Stimulated activated CD4-positive, alpha-beta T cell treated with anti-CD3 and anti-CD28 coated beads, Interleukin-2, amount 100 ng/mL, for 24 hours (primary cell): ENCODE measurements around the gene CDK6.

Source experiments
- DNase-seq, 2 donors: peaks; one replicate each; pipeline ENCODE4 v3.0.0-alpha.2; 2020

CDK6 gene

DNA sequence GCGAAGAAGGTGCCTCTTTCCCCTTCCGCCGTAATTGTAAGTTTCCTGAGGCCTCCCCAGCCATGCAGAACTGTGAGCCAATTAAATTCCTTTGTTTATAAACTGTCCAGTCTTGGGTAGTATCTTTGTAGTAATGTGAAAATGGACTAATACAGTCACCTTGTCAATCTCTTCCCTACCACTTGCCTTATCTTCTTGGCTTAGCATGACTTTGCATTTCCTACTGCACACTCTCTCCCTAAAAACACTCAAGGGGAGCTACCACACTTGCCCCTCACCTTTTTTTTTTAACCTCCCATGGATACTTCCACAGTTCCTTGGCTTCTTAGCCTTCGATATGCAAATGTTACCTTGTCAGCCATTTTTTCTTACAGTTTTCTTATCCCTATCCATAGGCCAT is 7.4 kb upstream of the CDK6 start:
- no peak for DNase-seq

DNA sequence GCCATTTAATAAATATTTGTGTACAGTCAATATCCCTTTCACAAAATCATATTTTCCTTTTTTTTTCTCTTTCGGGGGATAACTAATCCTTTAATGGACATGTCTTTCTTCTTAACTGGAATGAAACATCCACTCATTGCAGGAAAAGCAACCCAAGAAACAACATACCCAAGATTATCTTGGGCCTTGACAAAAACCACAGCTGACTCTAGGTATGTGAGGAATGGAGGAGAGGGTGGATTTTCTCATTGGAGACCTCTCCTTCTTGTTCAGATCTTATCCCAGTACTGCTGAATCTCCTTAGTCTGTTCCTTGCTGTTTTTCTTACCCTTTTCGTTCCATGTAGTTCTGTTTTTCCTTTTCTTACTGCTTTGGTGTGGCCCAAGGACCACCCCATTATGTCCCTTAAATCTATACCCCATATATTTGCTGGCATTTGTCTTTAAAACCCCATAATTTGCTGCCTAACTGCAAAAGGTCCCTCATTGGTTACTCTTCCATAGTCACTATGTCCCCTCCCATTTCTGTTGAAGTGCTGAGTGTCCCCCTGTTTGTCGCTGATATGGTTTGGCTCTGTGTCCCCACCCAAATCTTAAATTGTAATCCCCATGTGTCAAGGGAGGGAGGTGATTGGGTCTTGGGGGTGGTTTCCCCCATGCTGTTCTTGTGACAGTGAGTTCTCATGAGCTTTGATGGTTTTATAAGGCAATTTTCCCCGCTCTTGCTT is 6.8 kb upstream of the CDK6 start:
- no peak for DNase-seq

DNA sequence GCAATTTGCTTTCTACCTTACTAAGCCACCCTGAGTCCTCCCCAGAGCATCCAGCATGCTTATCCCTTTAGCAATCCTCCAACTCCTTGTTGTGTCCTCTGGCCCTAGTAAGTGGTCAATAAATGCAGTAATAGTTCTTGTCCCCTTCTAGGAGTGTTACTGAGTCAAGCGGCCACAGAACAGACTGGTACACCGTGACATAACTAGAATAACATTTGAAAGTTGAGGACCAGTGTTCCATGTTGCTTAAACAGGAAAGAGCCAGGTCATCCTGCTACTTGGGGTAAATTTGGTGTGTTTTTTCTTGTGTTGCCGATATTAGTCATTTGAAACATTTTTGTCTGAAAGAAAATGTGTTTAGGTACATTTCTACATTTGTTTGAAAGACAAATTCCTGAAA is 4.8 kb upstream of the CDK6 start:
- DNase-seq, result no peak

DNA sequence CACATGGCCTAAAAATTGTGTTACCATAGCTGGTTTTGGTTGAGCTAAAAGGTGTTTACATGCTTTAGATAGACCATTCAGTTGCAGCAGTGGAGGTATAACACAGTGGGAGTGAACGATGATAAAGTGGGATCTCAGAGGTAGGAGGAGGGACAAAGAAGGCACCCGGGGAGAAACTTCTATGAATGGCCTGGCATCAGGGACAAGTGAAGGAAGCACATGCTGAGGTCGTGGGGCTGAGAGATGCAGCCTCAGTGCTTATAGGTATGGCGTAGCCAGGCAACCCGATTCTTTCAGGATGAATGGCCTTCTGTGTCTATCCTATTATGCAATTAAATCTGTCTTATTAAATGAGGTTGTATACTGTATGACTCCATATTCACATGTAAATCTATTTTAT is 3.9 kb upstream of the CDK6 start:
- no peak for DNase-seq

DNA sequence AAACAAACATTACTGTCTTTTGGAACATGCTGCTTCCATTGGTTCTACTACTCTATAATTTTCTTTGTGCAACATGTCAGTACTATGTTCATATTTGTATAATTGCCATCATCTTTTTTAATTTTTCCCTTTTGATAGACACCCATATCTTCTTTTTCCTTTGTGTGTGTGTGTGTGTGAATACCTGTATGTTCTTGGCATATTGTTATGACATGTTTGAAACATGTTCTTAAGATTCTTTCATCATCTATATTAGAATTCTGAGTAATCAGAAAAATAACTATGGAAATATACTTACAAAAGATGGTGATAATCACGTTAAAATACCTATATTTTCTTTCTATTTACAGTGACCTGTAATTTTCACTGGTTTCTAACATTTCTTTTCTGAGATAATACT is 3.5 kb upstream of the CDK6 start:
- no peak for DNase-seq

DNA sequence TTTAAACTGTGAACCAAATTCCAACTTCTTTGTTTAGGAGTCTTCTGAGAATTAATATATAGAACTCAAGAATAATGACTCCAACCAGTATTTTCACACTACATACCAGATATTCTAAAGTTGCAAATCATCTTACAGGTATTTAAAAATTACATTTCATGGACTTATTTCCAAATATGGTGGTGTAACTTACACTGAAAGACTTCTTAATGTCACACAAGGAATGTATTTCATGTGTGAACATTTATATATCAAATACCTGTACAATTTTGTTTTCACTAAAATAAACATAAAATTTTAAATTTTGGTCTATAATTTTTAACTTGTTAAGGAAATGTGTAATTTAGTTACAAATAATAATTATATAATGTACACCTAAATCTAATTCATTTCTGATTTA is 2.6 kb upstream of the CDK6 start:
- DNase-seq, result no peak

DNA sequence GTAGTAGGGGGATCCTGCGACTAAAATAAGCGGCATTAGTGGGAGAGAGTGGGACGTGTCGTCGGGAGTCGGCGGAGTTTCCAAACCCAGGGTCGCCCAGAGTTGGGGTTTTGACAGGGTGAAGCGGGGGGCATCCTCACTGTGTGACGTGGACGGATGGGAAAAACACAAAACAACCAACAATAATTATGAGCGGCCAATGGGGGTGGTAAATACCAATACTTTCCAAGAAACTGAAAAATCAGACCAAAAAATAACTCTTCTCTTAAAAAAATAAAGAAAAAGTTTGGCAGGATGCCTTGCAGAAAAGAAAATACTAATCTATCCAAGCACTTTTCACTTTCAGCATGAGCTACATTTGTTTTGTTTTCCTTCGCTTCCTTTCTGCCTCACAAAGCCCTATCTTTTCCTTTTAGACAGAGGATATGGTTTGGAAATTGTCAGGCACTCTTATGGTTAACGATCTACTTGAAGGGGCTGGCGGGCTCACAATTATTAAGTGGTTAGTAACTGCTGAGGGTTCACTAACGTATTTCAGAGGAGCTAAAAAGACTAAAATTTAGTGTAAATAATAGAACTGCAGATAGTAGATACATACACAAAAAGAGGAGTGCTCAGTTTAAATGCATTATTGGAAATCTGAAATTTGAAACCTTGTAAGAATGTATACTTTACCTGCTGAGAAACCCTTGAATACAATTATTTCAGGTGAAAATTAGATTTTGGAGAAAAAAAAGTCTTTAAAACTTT is 802 bp upstream of the CDK6 start:
- DNase-seq, result peak in 1 of 2 donors; percentile 41

DNA sequence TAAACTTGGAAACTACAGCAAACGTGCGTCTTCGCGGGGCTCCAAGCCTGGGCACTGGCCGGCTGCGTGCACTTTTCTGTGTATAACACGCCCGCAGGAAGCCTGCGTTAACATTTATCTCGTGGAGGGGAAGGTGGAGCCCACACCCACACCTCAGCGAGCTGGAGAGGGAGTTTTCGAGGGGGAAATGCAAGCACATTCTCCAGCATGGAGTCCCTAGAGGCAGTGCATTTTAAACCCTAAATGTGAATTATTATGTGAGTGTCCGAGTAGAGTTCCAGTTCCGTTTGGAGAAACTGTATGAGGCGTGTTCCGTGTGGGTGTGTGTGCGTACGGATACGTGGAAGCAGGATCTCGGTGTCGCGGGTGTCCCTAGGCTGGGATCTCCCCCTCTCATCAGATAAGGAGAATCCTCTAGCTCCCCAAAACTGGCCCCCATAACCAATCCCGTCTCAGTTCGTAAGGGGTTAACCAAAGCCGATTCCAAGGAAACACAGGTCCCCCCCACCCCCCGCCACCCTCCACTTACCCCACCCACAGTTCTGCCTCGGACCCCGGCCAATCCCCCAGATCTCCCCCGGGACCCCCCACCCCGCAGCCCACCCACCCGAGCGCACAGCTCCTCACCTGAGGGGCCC is 403 bp downstream of the CDK6 start:
- peak; percentile 35 to 67 for DNase-seq

DNA sequence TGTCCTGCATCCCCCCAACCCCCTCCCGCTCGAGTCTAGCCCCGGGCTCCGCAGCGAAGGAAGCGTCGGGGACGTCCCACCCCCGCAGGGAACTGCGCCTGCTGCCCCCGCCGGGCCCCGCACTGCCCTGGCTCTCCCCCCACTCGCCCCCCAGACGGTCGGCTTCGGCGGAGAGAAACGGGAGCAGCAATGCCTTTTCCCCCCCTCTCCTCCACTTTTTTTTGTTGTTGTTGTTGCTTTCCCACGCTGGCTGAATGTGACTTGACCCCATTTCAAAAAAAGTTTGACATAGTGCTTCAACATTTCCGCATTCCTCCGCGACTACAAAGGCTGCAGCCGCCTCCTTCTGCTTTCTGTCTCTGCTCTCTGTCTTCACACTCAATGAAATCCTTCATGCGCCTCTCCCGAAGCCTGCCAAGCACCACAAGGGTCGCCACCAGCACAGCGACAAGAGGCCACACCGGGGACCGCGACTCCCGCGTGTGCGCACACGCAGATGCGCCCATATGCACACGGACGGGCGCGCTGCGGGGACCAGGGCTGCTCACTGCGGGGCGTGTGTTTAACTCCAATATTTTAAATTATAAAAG is 1.0 kb downstream of the CDK6 start:
- DNase-seq, result peak; percentile 59 to 71

DNA sequence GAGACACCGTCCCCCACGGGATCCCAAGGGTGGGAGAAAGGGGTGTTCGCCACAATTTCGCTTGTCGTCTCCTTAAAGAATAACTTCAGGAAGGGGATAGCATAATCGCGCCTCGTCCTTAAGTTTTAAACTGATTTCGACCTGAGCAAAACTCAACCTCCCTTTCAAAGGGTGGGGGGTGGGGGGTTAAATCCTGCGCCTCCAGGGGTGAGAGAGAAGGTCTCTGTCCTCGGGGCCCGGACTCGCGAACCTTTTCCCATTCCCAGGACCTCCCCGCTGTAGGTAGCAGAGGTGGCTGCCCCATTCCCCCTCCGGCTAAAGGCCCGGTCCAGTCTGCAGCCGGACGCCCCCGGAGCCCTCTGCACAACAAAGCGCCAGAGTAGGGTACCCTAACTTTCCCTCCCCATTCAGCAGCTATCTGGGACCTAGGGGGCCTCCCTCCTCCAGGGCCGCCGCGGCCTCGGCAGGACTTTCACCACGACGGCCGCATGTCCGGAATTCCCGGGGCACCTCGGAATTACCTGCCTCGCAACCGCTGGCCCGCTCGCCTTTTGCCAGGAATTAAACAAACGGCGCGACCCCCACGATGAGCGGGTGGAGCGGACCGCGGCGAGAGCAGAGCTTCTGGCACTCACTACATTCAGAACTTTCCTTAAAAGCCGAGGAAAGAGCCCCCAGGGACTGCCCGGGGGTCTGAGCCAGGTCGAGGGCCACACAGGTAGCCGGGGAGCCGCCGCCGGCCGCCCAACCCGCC is 1.7 kb downstream of the CDK6 start:
- peak in 1 of 2 donors; percentile 15 for DNase-seq

DNA sequence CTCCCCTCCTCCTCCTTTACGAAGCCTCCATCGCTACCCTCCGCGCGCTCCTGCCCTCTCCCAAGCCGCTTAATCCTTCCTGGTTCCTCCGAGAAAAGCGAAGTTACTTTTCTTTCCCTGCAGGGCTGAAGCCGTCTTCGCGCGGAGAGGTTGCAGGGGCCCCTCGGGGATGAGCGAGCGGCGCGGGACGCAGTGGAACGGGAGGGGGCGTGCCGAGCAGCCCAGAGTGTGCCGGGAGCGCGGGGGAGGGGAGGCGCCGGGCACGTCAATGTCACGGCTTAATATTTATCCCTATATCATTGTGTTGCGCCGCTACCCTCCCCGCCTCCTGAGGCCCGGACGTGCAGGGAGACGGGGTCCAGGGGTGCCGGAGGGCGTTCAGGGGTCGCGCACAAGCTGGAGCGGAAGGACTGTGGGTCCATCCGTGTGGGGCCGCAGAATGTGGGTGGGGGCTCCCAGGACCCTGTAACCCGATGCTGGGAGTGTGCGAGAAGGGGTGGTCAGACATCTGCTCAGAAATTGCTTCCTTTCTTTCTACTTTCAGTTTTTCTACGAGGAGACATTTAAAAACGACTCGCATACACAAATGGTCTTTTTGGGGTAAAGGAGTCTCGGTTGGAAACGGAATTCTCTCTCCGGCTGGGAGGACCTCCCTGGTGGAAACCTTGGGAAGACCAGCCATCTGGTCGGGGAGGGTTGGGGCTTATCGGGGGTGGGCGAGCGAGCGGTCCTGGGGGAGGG is 2.4 kb downstream of the CDK6 start:
- DNase-seq, result peak; percentile 88

DNA sequence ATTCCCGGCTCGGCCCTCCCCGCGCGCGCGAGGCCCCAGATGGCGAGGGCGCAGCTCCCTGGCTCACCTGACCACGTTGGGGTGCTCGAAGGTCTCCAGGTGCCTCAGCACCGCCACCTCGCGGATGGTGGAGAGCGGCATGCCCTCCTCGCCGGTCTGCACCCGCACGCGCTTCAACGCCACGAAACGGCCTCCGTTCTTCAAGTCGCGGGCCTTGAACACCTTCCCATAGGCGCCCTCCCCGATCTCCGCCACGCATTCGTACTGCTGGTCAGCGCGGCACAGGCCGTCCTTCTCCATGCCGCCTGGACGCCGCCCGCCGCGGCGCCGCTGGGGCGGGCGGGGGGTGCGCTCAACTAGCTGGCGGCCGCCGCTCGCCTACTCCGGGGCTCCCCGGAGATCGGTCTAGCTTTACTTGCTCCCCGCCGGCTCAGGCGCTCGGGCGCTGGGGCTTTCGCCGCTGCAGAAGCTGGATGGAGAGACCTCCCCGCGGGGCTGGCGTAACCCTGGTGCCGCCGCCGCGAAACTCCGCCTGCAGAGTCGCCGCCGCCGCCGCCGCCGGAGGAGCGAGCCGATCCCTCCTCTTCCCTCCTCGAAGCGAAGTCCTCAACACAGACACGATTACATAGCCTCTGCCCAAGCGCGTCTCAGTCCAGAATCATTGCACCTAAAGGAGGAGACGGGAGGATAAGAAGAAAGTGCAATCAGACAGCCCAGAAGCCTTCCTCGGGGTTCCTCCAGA is 3.2 kb downstream of the CDK6 start:
- DNase-seq, result peak; percentile 88 to 91

DNA sequence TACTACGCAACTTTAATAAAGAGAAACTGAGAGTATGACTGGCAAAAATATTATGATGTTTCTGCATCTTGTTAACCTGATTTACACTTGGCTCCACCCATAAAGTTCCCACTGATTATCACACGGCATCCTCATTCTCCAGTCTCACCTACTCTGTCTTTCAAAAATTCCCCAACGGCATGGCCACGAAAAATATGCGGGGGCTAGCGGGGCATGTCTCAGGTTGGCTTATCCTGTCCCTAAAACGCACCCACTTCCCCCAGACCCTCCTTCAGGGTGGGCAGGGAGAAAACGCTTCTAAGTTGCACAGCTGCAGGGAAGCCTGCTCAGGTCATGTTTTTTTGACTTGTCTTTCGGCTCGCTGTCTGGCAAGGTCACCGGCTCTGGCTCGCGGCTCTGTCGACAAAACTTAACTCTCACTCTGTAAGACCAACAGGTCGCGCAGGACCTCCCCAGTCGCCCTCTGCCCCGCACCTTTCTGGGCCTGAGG is 3.8 kb downstream of the CDK6 start:
- DNase-seq, result peak in 1 of 2 donors; percentile 65

DNA sequence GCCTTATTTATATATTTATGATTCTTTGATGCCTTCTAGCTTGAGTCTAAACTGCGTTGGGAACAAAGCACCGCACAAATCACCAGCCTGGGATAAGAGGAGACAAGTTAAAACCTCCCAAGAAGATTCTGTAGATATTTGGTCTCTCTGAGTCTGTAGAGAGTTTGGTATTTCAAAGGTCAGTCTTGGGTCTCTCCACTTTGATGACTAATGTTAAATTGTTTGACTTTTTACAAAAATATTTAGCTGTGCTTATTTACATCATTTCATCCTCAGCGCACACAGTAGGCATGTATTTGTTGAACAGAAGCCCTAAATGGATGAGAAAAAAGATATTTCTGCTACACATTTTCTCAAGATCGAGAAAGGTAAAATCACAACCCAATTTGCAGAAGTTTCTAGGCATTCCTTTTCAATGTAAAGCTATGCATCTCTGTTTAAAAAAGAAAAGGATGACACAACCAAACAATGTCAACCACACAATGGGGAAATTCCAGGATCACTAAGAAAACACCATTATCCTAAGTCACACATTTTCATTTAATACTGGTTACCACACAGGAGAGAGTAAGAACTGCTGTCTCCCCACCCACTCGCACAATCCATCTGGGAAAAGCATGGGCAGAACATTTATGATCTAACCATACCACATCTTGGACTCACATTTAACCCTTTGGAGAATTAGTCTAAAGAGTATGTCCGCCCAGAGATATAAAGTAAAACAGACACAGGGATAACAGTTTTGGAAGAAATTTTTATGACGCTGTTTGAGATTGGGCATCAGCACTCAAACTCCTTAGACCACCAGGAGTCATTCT is 4.4 kb downstream of the CDK6 start:
- DNase-seq, result peak in 1 of 2 donors; percentile 46

DNA sequence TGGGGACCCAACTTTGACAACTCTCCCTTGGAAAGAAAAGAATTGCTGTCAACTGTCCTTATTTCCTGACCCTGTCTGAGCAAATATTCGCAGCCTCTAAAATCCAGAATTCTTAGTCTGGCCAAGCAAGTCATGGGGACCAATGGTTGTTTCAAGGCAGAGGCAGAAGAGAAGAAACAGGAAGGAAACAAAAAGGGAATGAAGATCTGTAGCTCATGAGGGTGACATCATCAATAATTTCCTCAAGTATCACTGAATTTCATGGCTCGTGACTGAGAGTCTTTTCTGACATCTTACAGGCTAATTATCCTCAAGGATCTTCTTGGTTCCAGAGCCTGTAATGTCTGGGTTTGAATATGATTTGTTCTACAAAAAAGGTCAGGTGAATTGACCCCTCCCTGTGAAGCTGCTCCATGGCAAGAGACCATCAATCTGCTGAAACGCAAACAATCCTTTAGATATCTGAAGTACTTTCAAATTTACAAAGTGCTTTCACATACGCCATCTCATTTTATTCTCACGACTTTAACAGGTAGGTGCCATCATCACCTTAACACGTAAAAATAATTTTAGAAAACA is 5.8 kb downstream of the CDK6 start:
- no peak for DNase-seq

DNA sequence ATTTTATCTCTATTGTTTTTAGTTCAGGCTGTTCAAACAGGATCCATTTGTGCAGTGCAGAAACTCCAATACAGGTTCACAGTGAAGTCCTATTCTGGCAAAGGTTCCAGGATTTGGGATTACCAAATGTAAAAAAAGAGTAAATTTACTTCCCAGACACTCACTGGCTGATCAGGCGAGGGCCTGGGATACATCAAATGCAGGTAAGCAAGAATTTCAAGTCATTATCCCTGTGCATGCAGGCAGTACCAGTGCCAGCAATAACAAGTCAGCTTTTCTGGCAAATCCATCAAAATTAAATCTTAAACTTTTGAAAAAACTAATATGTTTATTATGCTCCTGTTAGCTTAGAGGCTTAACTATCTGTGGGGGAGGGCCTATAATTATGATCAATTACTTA is 6.3 kb downstream of the CDK6 start:
- DNase-seq, result no peak

DNA sequence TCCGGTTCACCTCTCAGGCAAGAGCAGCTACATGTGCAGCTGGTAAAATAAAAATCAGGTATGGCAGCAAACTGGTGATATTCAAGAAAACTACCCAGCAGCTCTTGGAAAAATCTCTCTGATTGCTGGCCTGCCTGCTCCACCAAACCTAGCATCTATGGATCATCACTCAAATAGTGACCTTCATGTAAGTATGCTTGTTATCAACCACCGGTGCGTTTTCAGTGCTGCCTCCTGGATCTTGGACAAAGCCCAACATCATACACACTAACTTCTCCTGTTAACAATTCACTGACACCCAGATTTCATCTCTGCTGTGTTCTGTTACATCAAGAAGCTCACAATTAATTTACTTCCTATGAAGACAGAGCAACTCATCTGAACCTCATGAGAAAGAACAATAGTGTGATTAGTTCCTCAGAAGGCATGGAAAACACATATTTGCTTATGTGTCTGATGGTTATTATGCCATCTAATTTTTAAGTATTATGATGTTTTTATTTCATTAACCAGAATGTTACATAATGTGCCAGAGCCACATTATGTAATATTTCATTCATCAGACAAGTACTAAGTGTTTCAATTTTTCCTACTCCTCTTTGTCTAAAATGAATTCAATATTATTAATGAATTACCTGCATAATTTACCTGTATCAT is 8.8 kb downstream of the CDK6 start:
- no peak for DNase-seq

DNA sequence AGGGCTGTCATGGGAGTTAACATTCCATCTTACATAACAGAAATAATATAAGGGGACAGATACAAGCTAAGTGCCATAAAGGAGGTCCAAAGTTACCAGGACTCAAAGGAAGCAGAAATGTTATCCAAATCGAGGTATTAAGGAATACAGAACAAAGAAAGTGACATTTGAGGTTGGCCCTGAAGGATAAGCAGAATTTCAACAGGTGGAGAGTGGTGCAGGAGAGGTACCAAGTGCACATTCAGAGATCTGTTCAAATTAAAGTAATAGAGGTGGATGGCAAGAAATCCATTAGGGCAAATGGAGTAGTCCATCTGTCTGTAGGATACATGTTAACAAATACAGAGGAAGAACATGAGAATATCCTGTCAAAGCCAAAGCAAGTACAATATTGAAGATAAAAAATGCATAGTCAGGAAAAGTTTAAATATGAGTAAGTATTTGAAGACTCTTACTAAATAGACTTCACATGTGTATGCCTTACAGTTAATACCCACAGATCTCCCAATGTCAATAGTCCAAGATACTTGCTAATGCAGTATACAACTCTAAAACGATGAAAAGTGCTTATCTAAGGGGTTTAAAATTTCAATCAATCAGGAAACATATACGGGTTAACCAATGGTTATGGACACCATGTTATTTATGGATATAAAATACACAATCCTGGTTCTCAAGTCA is 10.0 kb downstream of the CDK6 start:
- no peak for DNase-seq
